Measurements from ENCODE around the gene RNF180.

The RNF180 gene

DNA sequence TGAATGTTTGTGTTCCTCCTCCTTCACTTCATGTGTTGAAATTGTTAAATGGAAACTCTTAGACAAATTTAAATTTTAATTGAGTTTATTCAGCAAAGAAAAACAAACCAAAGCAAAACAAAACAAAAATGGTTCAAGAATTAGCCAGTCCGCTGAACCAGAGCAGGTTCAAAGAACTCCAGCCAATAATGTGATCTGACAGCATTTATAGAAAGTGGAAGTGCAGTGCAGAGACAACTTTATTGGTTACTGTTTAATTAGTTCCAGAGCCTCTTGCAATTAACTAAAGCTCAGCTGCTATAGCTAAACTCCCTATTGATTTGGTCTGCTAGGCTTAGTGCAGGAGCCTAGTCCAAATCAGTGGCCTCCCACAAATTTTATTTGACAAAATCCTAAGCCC lies 132.9 kb downstream of the RNF180 start:
- Histone ChIP-seq H3K4me3 (ENCODE audit: low read depth, low read length) (no peak overlapping the region), H3K27me3 (ENCODE audit: control insufficient read depth, insufficient read depth, low read length) (no peaks in the 10 kb centered on the region), H2AFZ (no peak overlapping the region), H3K79me2 (peaks cover 5% of the 10 kb centered on the region), H3K9ac (no peak overlapping the region), H3K9me3 (ENCODE audit: control insufficient read depth, low read length) (no peaks in the 10 kb centered on the region), H3K4me2 (ENCODE audit: low read length) (no peak overlapping the region), H3K4me1 (no peaks in the 10 kb centered on the region), H3K27ac (no peak overlapping the region), H3K36me3 (ENCODE audit: control insufficient read depth, insufficient read depth, low read length) (no peaks in the 10 kb centered on the region)
- TF ChIP-seq CTCF (IDR thresholded peaks at IDR 0.05) = no peak

DNA sequence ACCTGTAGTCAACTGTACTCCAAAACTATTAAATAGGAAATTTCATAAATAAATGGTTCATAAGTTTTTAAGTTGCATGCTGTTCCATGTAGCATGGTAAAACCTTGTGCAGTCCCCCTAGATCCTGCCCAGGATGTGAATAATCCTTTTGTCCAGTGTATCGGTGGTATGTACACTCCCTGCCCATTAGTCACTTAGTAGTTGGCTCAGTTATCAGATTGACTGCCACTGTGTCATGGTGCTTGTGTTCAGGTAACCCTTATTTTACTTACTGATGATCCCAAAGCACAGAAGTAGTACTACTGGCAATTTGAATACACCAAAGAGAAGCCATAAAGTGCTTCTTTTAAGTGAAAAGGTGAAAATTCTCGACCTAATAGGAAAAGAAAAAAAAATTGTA lies 134.2 kb downstream of the RNF180 start:
- H3K9me3 ChIP-seq (ENCODE audit: control insufficient read depth, low read length) = no peaks in the 10 kb centered on the region
- no peak overlapping the region for H3K4me2 ChIP-seq (ENCODE audit: low read length)
- no peak overlapping the region for H3K9ac ChIP-seq
- peaks cover 6% of the 10 kb centered on the region for H3K79me2 ChIP-seq
- no peaks in the 10 kb centered on the region for H3K36me3 ChIP-seq (ENCODE audit: control insufficient read depth, insufficient read depth, low read length)
- TF ChIP-seq CTCF (IDR thresholded peaks at IDR 0.05) = no peak
- H3K4me3 ChIP-seq (ENCODE audit: low read depth, low read length) = no peak overlapping the region
- H3K4me1 ChIP-seq = no peaks in the 10 kb centered on the region
- H3K27me3 ChIP-seq (ENCODE audit: control insufficient read depth, insufficient read depth, low read length) = no peaks in the 10 kb centered on the region
- no peak overlapping the region for H3K27ac ChIP-seq
- H2AFZ ChIP-seq = no peak overlapping the region

DNA sequence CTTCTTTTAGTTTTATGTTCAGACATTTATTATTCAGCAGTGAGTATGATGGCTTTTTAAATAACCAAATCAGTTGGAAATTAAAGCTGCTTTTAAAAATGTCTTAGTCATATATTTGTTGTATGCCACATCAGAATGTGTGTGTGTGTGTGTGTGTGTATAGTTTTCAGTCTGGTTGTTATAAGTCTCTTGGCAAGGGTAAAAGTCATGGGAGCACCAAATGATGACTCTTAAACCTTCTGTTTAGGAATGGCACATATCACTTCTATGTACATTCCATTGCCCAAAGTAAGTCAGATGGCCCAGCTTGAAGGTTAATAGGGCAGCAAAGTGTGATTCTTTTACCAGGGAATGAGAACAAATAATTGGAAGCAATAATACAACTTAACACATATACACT lies 135.9 kb downstream of the RNF180 start:
- Histone ChIP-seq H3K4me3 (ENCODE audit: low read depth, low read length) (no peak overlapping the region), H3K9me3 (ENCODE audit: control insufficient read depth, low read length) (no peaks in the 10 kb centered on the region), H2AFZ (no peak overlapping the region), H3K36me3 (ENCODE audit: control insufficient read depth, insufficient read depth, low read length) (no peaks in the 10 kb centered on the region), H3K27ac (no peak overlapping the region), H3K9ac (no peak overlapping the region), H3K79me2 (peaks cover 8% of the 10 kb centered on the region), H3K4me1 (no peaks in the 10 kb centered on the region), H3K27me3 (ENCODE audit: control insufficient read depth, insufficient read depth, low read length) (no peaks in the 10 kb centered on the region), H3K4me2 (ENCODE audit: low read length) (no peak overlapping the region)
- no peak for TF ChIP-seq CTCF (IDR thresholded peaks at IDR 0.05)

GRCh38 chr5:64308135-64308534 lies 142.5 kb downstream of the RNF180 start:
- no peaks in the 10 kb centered on the region for H3K4me1 ChIP-seq
- no peak for TF ChIP-seq CTCF (IDR thresholded peaks at IDR 0.05)
- H3K27me3 ChIP-seq (ENCODE audit: control insufficient read depth, insufficient read depth, low read length) = no peaks in the 10 kb centered on the region
- no peak overlapping the region for H3K9ac ChIP-seq
- H2AFZ ChIP-seq = no peak overlapping the region
- H3K9me3 ChIP-seq (ENCODE audit: control insufficient read depth, low read length) = no peaks in the 10 kb centered on the region
- peaks cover 19% of the 10 kb centered on the region for H3K79me2 ChIP-seq
- no peak overlapping the region for H3K4me3 ChIP-seq (ENCODE audit: low read depth, low read length)
- no peak overlapping the region for H3K27ac ChIP-seq
- no peak overlapping the region for H3K4me2 ChIP-seq (ENCODE audit: low read length)
- no peaks in the 10 kb centered on the region for H3K36me3 ChIP-seq (ENCODE audit: control insufficient read depth, insufficient read depth, low read length)

DNA sequence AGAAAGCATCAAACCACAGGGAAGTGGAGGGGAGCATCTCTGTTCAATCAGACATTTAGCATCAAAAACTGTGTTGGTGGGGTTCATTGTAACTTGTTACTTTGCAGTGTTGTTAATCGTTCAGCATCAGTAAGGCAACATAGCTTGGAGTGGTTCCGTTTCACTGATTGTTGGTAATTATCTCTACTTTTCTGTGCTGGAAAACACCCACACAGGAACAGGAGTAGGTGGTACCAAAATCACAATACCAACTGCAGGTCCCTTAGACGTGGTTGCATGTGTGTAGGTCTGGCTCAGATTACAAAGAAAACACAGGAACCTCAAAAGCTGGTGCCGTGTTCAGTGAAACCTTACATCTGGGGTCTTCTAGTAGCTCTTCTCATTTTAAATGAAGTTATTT lies 146.8 kb downstream of the RNF180 start:
- peaks cover 16% of the 10 kb centered on the region for H3K79me2 ChIP-seq

More for the DNA sequence above, 146.8 kb downstream of the RNF180 start:
- no peaks in the 10 kb centered on the region for H3K27me3 ChIP-seq (ENCODE audit: control insufficient read depth, insufficient read depth, low read length)
- H3K9ac ChIP-seq = no peak overlapping the region
- H3K9me3 ChIP-seq (ENCODE audit: control insufficient read depth, low read length) = no peaks in the 10 kb centered on the region
- H3K4me3 ChIP-seq (ENCODE audit: low read depth, low read length) = no peak overlapping the region
- TF ChIP-seq CTCF (IDR thresholded peaks at IDR 0.05) = no peak
- H2AFZ ChIP-seq = no peak overlapping the region
- no peak overlapping the region for H3K27ac ChIP-seq
- no peaks in the 10 kb centered on the region for H3K4me1 ChIP-seq
- H3K4me2 ChIP-seq (ENCODE audit: low read length) = no peak overlapping the region
- no peaks in the 10 kb centered on the region for H3K36me3 ChIP-seq (ENCODE audit: control insufficient read depth, insufficient read depth, low read length)

All from parathyroid adenoma (tissue), 2 donors.